GM18907 (cell line): ENCODE data around the gene PLK3.

Experiments used
- ATAC-seq: cut with Tn5 transposase; IDR thresholded peaks from one replicate; pipeline ENCODE4 v1.9.1; 2021; ENCODE audit warnings: mild to moderate bottlenecking, moderate library complexity; ENCODE audit not compliant: unreplicated experiment

The PLK3 gene

GRCh38 chr1:44849575-44850132 lies 49.5 kb downstream of the PLK3 start:
- ATAC-seq: no peak

DNA sequence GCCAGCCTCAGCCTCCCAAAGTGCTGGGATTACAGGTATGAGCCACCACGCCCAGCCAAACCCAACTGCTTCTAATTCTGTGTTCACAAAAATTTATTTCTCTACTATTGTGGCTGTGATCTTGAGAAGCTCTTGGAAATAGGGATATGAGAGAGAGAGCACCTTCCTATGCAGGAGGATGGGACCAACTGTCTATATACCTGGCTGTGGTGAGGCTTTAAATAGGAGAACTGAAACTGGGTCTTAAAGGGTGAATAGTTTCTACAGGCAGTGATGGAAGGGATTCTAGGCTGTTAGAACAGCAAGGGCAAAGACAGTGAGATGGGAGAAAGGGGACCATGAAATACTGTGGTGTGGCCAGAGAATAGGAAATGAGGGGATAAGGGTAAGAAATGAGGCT lies 51.1 kb downstream of the PLK3 start:
- ATAC-seq: no peak

DNA sequence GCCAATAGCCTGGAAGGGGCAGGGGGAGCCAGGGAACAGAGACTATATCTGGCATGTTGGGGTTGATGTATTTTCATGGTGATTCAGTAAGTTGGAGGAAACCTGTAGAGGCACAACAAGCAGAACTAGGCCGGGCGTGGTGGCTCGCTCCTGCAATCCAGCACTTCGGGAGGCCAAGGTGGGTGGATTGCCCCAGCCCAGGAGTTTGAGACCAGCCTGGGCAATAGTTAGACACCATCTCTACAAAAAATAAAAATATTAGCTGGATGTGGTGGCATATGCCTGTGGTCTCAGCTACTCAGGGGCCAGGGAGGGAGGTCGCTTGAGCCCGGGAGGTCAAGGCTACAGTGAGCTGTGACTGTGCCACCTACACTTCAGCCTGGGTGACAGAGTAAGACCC lies 53.0 kb downstream of the PLK3 start:
- no peak for ATAC-seq

DNA sequence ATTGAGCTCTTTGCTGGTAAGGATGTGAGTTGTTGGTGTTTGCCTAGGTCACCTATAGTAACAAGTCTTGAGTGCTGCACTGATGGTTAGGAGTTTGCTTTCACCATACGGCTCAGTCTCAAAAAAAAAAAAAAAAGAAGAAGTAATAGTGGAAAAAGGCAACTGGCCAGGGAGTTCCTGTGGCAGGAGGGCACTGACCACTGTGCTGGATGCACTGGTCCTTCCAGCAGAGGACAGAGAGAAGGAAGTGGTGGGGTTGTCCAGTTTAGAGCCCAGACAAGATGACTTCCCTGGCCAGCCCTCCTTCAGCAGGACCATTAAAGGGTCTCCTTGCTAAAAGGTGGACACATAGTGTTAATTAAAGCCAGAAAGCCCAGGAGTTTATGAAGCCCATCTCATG lies 54.8 kb downstream of the PLK3 start:
- ATAC-seq: no peak
